IPS-NIHi7 (cell line): ENCODE results near the gene CTSF.
A peak's percentile ranks its signal among the peaks of the same experiment; 100 is the strongest.
"Not testable (repeated sequence)": the region's sequence is repeated elsewhere in the genome, so short reads cannot be mapped to it uniquely, and the experiment has no call there.

Source experiments
- DNase-seq: peaks from one replicate; pipeline ENCODE4 v3.0.0; 2012; ENCODE audit warnings: mixed read lengths; ENCODE audit errors: extremely low spot score

The CTSF gene

DNA sequence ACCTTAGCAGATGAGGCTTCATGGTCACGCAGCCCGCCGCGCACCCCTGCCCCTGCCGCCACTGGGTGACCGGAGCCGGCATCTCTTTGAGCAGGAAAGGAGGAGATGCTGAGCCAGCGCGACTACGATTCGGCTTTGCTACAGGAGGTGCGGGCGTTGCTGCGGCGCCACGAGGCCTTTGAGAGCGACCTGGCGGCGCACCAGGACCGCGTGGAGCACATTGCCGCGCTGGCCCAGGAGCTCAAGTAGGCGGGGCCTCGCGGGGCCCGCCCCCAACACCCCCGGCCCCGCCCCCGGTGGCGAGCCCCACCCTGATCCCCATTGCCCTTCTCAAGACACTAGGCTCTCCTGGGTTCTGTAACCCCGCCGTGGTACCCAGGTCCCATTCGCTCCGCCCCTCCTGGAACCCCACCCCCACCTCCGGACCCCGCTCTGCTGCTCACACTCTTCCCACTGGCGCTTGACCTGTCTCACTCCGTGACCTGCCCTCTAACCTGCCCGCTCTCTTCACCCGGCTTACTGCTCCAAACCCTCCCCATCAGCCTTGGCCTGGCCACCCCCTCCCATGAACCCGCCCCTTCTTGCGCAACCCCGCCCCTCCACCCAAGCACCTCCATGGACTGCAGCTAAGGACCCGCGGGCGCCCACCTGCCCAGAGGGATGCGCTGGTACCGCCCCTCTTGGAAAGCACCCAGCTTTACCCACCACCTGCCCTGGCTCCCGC, 9.1 kb downstream of the CTSF start:
- peak; percentile 76 for DNase-seq

GRCh38 chr11:66557733-66558326, 10.6 kb downstream of the CTSF start:
- no peak for DNase-seq

DNA sequence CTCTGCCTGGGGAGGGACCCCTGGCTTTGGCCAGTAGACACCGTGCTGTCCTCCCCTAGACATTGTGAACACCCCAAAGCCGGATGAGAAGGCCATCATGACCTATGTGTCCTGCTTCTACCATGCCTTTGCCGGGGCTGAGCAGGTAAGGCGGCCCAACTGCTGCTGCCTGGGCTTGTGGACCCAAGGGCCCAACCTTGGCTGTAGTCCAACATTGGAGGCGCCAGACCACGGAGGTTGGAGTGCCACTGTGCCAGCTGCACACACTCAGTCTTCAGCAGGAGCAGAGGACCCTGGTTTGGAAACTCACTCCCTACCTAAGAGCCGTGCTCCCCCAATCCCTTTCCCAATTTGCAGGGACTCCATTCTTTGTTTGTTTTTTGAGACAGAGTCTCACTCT, 12.3 kb downstream of the CTSF start:
- DNase-seq: no peak

- DNase-seq: no peak
Observed at GRCh38 chr11:66555416-66555815, 13.0 kb downstream of the CTSF start.

DNA sequence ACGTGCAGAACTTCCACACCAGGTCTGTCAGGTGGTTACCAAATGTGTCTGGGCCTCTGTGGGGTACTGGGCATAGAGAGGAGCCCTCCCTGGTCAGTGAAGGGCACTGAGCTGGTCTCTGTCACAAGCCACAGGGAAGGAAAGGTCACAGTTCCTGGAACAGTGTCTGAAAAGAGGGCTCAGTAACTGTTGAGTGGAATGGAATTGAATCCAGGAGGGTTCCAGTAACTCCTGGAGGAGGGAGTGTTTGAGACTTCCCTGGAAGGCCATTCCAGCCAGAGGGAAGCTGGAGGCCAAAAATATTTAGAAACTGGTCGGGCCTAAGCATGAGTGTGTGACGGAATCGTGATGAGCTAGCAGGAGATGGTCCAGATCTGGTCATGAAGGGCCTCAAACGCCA, 13.8 kb downstream of the CTSF start:
- no peak for DNase-seq

DNA sequence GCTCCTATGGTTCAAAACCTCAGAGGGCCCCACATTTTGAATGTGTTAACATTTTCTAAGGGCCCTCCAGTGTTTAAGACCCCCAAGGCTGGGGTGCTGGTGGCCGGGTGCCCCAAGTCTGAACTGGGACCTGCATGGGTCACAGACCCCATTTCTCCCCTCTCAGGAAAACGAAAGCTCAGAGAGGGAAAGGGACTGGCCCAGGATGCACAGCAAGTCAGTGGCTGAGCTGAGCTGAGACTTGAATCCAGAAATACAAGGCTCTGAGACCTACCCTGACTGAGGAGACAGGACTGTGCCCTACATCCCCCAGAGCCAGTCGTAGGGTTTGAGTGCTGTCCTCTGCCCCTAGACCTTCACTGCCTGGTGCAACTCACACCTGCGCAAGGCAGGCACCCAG, 17.5 kb downstream of the CTSF start:
- no peak for DNase-seq

DNA sequence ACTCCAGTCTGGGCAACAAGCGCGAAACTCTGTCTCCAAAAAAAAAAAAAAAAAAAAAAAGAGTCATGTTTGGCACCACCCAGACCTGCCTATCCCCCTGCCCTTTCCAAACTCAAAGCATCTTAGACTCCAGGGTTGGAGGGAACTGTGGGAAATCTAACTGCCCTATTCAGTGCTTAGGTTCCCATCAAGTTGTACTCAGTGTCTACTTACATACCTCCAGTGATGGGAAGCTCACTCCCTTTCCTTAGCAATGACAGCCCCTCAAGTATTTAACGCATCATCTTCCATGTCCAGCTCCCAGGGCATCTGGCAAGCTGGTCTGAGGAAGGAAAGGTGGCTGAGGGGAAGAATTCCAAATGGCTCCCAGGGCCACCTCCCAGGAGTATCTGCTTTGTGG, 18.7 kb downstream of the CTSF start:
- no peak for DNase-seq

GRCh38 chr11:66548774-66549630, 19.4 kb downstream of the CTSF start:
- no peak for DNase-seq

GRCh38 chr11:66548041-66548440, 20.4 kb downstream of the CTSF start:
- no peak for DNase-seq

DNA sequence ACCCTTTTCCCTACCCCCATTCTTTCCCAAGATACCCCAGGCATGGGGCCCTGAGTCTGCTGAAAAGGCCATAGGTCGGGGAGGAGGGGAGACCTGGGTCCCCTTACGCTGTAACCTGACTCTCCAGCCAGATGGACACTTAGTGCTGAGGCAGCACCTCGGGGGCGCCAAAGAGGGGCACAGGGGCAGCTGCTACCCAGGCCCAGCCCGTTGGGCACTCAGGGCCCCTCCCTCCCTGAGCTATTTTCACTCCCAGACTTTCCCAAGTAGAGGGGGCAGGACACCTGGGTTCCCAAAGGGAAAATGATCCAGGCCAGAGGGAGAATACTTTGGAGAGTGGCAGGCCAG, 20.8 kb downstream of the CTSF start:
- DNase-seq: peak; percentile 59

GRCh38 chr11:66546966-66547661, 21.3 kb downstream of the CTSF start:
- no peak for DNase-seq

DNA sequence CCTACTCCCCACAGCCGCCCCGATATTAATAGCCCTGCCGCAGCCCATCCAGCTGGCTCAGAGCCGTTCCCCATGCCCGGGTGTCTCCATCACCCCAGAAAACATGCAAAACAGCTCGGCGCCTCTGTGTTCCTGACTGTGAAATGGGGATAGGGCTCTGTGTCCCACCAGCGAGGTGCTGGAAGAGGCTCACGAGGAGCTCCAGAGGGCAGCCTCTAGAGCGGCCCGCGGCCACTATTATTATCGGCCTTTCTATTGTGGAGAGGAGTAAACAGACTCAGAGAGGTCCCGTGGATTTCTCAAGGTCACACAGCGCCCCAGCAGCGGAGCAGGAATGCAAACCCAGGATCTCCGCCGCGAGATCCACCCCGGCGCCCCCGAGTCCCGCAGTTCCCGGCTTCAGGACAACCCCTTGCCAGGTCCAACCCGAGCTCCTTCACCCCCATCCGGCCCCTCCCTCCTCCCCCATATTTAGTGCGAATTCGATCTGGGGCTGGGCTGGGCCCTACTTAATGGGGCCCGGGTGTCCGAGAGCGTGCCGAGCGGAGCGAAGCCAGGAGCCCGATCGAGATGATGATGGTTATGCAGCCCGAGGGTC, 21.9 kb downstream of the CTSF start, which contains the start of gene ACTN3:
ACTN3 (plus strand) TSS at position 536 of the 598 bp plus-strand sequence; CDS start at position 571, 35 bp downstream.
- DNase-seq: peak; percentile 85

DNA sequence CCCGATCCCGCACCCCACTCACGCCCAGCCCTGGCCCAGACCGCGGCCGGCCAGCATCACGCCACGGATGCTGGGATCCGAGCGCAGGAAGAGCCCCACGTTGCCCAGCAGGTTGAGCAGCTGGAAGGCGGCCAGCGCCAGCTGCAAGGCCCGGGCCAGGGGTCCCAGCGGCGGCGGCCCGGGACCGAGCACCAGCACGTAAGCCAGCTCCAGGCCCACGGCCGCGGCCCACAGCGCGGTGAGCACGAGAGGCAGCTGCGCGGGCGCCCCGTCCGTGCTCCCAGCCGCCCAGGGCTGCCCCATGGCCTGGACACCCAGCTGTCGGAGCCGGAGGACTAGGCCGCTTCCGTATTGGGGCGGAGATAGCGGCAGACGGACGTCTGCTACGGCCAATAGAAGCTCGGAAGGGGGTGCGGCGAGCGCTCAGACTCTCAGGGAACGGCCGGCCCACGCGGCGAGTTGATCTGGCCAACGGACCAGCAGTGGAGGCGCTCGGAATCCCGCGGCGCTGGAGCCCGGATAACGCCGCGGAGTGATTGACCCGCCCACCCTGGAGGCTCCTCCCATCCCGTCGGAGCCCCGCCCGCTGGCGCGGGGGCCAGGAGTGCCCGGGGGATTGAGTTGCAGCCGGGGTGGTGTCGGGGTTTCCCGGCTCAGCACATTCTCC, 22.6 kb downstream of the CTSF start, which contains the start of gene ZDHHC24:
ZDHHC24 (minus strand) TSS at position 348 of the 667 bp plus-strand sequence; CDS start at position 303, 45 bp downstream.
- DNase-seq: peak; percentile 99

DNA sequence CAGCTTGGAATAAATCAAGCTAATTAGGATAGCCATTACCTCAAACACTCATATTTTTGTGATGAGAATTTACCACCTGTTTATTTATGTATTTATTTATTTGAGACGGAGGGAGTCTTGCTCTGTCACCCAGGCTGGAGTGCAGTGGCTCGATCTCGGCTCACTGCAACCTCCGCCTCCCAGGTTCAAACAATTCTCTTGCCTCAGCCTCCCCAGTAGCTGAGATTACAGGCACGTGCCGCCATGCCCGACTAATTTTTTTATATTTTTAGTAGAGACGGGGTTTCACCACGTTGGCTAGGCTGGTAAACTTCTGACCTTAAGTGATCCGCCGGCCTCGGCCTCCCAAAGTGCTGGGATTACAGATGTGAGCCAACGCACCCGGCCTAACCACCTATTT, 23.5 kb downstream of the CTSF start:
- DNase-seq: not testable (repeated sequence)

DNA sequence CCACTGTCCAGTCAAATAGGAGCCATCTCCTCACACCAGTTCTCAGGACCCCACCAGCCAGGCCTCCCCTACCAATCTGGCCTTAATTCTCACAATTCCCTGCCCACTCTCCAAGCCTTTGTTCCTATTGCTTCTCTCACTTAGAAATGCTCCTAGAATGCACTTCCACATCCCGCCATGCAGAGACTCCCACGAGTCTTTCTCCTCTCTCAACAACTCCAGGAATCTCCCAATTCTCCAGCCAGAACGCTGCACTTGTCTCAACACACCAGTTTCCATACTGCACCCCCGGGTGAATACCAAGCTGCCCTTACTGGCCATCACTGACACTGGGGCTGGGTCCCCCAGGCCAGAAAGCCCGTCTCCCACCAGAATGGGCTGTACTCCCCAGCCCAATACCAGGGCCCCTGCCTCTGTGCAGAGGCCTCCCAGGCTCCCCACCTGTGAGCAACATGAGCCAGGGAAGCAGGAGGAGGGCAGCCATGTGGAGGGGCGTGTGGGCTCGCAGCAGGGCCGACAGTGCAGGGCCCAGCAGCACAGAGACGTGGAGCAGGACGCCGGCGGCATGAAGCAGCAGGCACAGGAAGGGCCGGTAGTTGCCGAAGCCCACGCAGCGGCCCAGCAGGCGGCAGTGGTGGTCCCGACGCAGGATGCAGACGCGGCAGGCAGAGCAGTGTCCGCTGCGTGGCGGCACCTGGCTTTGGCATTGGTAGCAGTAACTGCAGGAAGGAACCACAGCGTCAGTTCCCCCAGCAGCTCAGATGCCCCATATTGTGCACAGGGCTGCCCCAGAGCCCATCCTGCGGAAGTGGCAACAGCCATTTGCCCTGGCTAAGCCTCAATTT, 24.9 kb downstream of the CTSF start:
- peak; percentile 52 for DNase-seq

DNA sequence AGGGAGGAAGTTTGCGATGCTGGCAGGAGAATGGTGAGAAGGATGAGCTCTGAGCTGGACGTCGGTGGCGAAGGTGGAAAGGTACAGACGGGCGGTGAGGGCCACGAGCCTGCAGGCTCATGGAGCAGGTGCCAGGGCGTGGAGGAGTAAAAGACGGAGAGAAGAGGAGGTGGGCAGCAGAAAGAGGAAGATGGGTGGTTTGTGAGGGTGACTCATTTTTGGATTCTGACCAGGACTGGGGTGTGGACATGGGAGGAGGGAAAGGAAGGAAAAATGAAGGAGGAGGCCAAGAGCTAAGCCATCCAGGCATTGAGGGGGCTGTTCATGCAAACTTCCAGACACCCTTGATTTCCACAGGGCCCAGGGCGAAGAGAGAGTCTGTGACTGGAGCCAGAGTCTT, 26.0 kb downstream of the CTSF start:
- no peak for DNase-seq

DNA sequence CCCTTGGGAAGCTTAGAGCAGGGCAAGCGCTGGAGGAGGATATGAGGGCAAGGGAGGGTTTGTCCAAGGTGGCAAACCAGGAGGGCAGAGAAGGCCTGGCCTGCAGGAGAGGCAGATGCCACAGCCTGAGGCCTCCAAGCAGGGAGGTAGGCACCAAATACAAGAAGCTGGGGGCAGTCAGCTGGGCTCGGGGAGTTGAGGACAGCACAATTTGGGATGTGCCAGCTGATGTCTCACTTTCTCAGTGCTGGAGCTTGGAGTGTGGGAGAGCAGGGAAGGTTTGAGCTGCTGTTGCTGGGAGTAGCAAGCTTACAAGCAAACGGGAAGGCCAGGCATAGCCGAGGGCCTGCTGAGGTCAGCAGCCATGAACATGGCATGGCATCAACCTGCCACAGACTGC, 26.5 kb downstream of the CTSF start:
- DNase-seq: no peak

GRCh38 chr11:66540598-66540997, 27.8 kb downstream of the CTSF start:
- DNase-seq: not testable (repeated sequence)

DNA sequence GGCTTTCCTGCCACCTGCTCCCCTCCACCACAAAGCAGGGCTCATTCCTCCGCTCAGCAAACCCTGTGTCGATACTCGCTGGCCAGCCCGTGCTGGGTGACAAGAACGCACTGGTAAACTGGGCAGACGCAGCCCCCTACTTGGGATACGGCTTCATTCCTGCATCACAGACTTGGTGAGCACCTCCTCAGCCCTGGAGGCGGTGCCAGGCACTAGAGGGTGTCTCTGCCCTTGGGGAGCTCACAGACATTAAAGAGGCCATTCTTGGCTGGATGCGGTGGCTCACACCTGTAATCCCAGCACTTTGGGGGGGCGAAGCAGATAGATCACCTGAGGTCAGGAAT, 28.6 kb downstream of the CTSF start:
- DNase-seq: no peak
